Anterior cingulate cortex (tissue), 58 donors: ENCODE measurements around the gene PDZD8.

Experiments used
- DNase-seq, 58 donors: peaks; one replicate each; lab custom pipeline; 2025; lab: John Stamatoyannopoulos, UW

Gene PDZD8, protein sequence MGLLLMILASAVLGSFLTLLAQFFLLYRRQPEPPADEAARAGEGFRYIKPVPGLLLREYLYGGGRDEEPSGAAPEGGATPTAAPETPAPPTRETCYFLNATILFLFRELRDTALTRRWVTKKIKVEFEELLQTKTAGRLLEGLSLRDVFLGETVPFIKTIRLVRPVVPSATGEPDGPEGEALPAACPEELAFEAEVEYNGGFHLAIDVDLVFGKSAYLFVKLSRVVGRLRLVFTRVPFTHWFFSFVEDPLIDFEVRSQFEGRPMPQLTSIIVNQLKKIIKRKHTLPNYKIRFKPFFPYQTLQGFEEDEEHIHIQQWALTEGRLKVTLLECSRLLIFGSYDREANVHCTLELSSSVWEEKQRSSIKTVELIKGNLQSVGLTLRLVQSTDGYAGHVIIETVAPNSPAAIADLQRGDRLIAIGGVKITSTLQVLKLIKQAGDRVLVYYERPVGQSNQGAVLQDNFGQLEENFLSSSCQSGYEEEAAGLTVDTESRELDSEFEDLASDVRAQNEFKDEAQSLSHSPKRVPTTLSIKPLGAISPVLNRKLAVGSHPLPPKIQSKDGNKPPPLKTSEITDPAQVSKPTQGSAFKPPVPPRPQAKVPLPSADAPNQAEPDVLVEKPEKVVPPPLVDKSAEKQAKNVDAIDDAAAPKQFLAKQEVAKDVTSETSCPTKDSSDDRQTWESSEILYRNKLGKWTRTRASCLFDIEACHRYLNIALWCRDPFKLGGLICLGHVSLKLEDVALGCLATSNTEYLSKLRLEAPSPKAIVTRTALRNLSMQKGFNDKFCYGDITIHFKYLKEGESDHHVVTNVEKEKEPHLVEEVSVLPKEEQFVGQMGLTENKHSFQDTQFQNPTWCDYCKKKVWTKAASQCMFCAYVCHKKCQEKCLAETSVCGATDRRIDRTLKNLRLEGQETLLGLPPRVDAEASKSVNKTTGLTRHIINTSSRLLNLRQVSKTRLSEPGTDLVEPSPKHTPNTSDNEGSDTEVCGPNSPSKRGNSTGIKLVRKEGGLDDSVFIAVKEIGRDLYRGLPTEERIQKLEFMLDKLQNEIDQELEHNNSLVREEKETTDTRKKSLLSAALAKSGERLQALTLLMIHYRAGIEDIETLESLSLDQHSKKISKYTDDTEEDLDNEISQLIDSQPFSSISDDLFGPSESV

DNA sequence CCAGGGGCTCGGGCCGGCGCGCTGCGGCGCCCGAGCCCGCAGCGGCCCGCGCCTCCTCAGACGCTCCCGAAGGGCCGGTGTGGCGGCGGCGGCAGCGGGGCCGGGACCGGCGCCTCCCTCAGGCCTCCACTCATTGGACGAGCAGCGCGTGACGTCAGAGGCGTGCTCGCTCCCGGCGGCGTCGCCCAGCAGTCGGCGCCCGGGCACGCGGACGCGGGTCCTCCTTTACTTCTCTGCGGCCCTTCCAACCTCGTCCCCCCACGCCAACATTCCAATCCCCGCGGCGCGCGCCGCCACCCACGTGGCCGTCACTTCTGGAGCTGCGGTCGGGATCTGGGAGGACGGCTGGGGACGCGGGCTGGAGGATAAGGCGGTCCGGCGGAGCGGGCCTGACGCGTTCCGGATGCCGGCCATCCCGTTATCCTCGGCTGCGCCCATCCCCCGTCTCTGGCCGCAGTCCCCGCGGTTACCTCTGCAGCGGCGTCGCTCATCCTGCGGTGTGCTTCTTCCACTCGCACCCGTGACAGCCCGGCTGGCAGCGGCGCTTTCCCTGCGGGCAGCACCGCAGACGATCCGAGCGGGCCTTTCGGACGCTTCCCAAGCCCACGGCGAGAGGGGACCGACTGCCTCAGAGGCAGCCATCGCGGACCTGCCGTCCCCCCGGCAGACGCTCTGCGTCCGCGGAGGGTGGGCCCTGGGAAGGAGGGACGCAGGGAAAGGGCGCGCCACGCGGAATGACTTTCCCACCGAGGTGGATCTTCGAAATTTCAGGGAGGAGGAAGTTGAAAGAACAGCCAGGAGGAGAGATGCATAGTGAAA, at the start of gene PDZD8:
Gene PDZD8 (minus strand): TSS at position 81 of the 819 bp plus-strand sequence. CDS start 213 bp downstream, outside the sequence.
- peak; percentile 64 to 95 (median 89) for DNase-seq

DNA sequence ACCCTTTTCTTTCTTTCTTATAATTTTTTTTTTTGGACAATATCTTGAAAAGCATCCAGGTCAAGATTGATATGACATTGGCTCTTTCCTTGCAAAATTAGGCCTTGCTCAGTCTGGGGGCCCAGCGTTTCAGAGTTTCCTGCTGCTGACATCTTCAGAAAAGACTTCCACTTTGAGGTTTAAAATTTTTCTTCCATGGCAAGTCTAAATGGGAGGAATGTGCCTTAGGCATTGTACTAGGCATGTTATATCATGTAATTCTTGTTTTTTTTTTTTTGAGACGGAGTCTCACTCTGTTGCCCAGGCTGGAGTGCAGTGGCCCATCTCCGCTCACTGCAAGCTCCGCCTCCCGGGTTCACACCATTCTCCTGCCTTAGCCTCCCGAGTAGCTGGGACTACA, 48.9 kb upstream of the PDZD8 start:
- no peak for DNase-seq

DNA sequence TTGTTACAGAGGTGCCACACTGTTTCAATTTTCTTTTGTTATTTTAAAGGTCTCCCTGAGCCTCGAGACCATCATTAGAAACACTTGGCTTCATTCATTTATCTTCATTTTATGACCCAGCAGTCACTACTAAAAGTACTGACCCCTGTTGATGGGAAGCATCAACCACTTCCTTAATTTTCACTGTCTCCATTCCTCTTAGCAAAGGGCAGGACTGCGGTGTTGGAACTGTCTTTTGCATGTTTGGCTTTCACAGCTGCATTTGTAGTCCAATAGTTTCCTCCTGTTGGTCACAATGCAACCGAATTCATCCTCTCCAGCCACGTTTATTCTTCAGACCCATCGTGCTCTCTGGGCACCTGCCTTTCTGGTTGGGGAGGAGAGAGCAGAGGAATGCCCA, 46.7 kb upstream of the PDZD8 start:
- DNase-seq: no peak

DNA sequence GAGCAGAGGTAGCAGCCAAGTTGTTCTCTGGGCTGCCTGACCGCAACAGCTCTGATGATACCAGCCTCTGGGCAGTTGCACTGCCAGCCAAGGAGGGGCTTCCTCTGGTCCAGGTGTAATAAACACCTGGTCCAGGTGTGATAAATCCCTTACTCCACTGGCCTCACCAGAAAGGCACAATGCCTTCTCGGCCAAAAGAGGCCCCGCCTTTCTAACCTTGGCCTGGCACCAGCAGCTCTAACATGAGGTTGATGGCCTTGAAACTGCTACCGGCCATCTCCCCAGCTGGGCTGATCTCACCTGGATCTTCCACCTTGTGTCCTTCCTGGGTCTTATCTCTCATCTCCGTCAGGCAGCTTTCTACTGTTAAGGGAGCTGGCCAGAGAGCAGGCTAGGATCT, 45.5 kb upstream of the PDZD8 start:
- DNase-seq: no peak

DNA sequence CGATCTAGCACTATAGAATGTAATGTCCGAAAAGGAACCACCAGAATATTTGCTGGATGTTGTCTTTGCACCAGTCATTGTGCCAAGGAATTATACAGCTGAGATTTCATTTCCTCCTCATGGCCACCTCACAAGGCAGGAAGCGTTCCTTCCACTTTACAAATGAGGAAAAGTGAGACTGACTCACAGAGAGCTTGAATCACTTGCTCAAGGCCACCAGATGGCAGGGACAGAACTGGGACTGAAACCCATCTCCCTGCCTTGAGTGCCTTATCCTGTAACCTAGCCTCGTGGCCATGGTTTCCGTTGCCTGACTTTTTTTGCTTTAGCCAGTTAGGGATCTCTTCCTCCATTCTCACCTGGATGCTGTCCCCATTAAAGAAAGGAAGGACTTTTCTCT, 44.7 kb upstream of the PDZD8 start:
- no peak for DNase-seq

DNA sequence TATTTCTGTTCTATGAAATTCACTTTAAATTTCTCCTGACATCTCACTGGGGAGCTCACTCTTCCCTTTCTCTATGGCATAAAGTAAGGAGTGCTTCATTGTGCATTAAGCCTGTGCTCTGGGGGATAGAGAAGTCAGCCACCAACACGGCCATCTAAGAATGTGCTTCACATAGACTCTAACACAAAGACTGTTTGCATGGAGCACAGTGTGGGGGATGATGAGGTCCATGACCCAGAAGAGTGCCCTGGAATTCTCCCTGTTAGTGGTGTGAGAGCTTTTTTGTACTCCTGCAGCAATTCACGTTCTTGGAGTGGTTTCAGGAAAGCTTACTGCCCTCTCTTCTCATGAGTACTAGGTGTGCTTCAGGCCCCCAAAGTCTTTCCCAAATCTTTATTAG, 43.9 kb upstream of the PDZD8 start:
- no peak for DNase-seq

DNA sequence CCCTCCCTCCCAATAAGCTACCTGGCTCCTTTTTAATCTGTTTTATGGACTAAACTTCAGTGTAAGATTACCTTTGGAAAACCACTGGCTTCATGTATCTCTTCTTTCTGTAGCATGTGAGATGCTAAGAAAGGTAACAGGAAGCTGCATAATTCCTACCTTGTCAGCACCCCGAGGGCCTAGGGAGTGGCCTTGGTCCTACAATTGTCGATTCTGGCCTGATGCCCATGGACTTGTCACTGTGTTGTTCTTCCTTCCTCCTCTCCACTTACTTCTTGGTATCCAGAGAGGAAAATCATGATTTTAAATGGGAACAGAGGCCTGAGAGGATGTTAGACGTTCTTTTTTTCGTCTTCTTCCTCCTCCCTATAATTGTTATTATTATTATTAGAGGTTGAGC, 42.9 kb upstream of the PDZD8 start:
- DNase-seq: no peak

DNA sequence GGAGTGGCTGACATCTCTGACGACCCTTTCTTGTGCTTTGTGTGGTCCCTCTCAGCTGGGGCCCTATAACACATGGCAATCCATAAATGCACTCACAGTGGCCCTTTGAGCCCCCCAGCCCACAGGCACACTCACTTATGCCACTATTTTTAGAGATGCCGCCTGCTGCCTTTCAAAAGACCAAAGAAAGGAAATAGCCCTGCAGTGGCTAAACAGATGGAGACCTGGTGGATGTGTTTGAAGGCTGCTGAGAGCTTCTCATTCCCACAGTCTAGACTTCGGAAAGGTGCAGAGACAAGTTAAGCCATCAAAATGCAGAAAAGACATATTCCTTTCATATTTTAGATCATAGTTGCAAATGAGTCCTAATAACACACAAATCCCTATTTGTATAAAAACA, 42.0 kb upstream of the PDZD8 start:
- no peak for DNase-seq

DNA sequence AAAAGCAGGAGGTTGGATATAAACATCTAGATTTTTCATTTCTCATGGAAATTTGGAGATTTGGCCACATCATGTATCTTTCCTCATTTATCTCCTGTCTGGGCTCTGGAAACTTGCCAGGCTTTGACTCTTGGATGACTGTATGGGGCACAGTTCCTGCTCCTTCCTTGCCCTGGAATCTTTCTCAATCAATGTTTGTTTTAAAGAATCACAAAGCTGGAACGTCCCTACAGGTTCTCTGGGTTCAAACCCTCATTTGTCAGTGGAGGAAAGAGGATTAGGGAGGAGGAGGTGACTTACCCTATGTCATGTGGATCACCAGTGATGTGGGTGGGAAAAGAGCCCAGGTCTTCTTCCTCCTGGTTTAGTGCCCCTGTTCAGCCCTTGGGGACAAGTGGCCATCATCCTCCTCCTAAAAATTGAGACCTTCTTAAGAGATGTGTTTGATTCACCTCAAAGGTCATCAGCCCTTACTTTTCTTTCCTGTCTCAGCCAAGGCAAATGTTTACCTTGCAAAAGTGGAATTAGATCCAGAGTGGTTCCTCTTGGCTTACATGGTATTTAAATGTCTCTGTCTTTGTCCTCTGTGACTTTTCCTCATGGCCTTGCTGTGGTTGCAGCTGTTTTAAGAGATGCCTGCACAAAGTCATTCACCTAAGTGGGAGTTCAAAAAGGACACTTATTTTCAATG, 38.8 kb upstream of the PDZD8 start:
- DNase-seq: no peak

DNA sequence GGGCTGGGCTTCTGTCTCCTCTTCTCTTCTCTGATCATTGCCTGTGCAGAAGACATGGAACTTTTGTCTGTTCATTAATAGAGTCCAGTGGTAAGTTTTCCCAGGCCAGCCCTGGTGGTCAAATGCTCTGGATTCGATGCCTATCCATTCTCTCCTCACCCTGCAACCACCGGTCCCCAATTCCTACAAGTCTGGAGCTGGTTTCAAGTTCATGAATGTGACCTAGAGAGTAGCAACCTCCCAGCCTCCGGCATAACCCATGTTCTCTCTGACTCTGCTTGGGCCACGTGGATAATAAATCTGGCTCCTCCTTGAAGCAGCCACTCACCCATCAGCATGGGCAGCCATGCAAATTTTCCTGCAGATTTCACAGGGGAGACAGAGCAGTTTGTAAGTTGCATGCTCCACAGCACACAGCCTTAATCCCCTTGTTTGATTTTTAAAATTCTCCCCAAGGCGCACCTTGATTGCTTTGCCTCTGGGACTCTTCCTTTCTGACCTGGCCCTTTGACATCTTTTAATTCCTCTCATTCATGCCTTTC, 37.3 kb upstream of the PDZD8 start:
- DNase-seq: no peak

DNA sequence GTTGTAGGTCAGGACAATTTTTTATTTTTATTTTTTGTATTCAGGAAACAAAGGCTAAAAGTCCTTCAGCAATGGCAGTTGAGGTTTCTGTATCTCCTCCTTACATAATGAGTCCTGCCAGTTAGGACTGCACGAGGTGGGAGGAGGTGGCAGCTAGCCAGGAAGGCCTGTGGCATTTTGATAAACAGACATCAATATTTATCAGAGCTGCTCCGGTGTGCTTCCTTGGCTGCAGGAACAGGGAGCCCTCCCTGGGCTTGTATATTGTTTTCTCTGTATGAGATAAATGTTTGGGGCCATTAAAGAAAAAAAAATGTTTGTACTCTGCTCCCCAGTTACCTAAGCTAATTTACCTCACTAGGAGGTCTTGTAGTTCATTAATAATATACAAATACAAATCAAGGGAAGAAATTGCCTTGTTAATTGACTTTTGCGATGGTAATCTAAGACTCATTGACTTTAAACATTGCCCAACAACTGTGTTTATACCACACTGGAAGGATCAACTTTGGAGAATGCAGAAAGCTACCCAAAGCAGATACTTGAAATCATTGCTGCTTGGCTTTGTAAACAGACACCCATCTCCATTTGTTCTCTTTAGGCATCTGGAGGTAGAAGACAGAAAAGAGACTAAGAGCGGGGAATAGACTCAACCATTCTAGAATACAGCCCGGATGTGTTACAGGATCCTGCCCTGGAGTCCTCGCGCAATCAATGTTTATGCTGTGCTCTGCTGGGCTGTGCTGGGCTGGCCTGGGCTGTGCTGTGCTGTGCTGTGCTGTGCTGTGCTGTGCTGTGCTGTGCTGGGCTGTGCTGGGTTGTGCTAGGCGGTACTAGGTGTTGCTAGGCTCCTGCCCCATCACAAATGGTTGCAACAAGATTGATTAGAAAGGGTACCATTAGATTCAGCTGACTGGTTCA, 36.5 kb upstream of the PDZD8 start:
- no peak for DNase-seq

DNA sequence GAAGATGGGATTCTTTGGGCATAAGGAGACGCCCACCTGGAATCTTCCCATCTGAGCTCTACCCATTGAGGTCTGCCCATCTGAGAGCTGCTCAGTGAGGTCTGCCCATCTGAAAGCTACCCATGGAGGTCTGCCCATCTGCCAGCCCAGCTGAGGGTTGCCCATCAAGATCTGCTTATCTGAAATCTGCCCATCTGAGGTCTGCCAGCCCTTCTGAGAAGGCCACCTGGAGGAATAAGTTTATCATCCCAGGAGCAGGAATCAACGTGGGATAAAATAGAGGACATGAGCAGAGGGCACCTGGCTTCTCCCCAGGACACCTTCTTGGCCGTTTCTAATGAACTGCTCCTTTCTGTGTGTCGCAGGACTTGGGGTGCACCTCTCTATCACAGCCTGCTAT, 35.3 kb upstream of the PDZD8 start:
- no peak for DNase-seq

DNA sequence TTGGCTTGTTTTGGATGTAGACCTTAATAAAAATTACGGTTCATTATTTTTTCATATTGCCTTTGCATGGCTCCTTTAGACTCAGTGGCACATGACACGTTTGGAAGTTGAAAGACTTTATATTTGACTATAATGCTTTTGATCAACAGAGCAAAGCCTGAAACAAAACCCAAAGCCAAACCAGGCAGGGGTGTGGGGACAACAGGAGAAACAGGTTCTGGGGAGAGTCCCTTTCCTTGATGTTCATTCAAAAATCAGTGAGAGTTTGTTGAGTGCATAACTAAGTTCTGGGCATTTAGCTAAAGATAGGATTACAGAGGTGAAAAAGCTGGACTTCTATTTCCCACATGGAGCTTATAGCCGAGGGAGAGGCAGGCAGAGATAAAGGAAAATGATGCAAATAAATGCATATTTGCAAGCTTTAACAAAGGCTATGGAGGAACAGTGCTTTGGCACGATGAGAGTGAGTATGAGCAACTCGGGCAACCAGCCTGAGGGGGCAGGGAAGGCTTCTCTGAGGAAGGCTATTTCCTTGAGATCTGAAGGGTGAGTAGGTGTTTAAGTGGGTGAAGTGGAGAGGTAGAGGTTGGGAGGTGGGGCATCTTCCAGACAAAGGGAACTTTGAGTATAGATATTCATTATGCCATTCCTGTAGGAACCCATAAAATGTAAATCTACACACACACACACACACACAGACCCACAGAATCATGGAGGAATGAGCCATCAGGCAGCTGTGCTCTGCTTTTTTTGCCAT, 34.5 kb upstream of the PDZD8 start:
- no peak for DNase-seq

DNA sequence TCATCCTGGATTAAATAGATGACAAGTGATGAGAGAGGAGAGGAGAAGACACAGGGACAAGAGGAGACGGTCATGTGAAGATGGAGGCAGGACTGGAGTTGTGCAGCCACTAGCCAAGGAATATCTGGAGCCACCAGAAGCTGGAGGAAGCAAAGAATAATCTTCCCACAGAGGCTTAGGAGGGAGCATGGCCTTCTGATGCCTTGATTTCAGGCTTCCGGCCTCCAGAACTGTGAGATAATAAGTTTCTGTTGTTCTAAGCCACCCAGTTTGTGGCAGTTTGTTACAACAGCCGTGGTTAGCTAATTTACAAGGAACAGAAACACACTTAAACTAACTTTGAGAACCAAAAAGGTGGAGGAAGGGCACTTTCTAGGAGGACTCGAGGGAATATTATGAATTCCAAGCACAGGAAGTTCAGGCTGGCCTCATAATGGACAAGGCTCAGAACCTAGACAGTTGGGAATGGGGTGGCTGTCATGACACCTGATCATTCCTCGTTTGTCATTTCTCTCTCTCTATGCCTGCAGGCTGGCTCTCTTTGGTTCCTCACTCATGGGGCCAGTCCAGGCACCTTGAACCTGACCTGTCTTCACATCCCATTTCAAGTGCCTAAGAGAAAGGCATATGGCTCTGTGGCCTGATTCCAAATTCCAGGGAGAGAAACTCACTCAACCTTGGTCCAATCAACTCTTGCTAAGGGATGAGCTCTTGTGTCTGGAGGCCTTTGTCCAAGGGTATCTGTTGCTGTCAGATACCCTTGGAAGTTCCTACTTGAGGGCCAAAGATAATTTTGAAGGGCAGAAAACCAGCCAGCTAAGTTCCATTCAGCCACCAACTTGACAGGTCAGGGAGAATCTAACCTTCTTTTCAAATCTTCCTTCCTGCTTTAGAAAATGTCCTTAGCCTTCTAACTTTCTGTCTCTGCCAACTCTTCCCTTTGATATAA, 33.5 kb upstream of the PDZD8 start:
- DNase-seq: no peak

DNA sequence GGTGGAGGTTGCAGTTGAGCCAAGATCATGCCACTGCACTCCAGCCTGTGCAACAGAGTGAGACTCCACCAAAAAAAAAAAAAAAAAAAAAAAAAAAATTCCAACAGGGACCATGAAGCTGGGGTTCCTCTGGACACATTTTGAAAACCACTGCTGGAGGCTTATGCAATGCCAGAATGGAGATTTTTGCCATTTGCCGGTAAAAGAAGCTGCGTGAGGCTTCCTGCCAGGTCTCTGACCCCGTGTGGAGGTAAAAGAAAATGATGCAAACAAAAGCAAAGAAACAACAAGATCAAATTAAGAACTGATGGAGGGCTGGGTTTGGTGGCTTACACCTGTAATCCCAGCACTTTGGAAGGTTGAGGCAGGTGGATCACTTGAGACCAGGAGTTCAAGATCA, 30.5 kb upstream of the PDZD8 start:
- no peak for DNase-seq

DNA sequence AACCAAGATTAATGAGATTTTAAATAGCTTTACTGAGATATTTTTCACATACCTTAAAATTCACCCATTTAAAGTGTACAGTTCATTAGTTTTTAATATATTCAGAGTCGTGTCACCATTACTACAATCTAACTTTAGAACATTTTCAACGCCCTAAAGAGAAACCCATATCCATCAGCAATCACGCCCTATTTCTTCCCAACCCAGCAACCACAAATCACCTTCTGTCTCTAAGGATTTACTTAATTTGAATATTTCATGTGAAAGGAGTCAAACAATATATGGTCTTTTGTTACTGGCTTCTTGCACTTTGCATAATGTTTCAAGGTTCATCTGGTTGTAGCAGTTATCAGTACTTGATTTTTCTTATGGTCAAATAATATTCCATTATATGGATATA, 25.1 kb upstream of the PDZD8 start:
- DNase-seq: no peak
